K562 (cell line): ENCODE results near the gene DBNDD2. TPM values are rescaled to one million over a fixed set of nuclear protein-coding genes. Genes with fewer than 3 reads are reported as not detected.

Experiments
- CBFB ChIP-seq: sonication (generic); formaldehyde crosslinking; IDR thresholded peaks from 2 replicates; pipeline ENCODE4 v1.4.0; 2020; ENCODE audit warnings: mild to moderate bottlenecking, missing genetic modification reagents
- CREB3 ChIP-seq: fragments of 450-650 bp; conservative IDR thresholded peaks from 2 replicates; pipeline ENCODE4 v1.6.1; 2016; ENCODE audit warnings: missing genetic modification characterization, low read depth, mild to moderate bottlenecking, missing compliant biosample characterization, moderate library complexity
- NR2F6 ChIP-seq: fragments of 450-650 bp; formaldehyde crosslinking; IDR thresholded peaks from 2 replicates; pipeline ENCODE4 v1.4.0; 2020; ENCODE audit warnings: mild to moderate bottlenecking
- OTX1 ChIP-seq: fragments of 450-650 bp; formaldehyde crosslinking; IDR thresholded peaks from 2 replicates; pipeline ENCODE4 v1.4.0; 2022; ENCODE audit warnings: mild to moderate bottlenecking
- PHB ChIP-seq: fragments of 250-450 bp; sonication (Bioruptor Pico); IDR thresholded peaks from 2 replicates; pipeline ENCODE4 v1.5.0; 2021
- SOX6 ChIP-seq: fragments of 450-650 bp; IDR thresholded peaks from 2 replicates; pipeline ENCODE4 v1.6.1; 2014; ENCODE audit warnings: mild to moderate bottlenecking
- TAF1 ChIP-seq: IDR thresholded peaks from 2 replicates; pipeline ENCODE4 v1.6.1; 2011; ENCODE audit warnings: mild to moderate bottlenecking, low read length, moderate library complexity; ENCODE audit not compliant: insufficient read depth, control insufficient read depth, severe bottlenecking; ENCODE audit errors: extremely low read depth
- U2AF1 ChIP-seq: fragments of 200-400 bp; formaldehyde crosslinking; optimal IDR thresholded peaks from 2 replicates; pipeline ENCODE3; 2017; ENCODE audit warnings: mild to moderate bottlenecking, low read depth, low read length, moderate library complexity
- USF1 ChIP-seq: sonication (generic); formaldehyde crosslinking; IDR thresholded peaks from 2 replicates; pipeline ENCODE4 v1.9.0; 2022; ENCODE audit warnings: mild to moderate bottlenecking, missing genetic modification reagents
- ZNF398 ChIP-seq: fragments of 250-450 bp; sonication (Bioruptor Pico); IDR thresholded peaks from 2 replicates; pipeline ENCODE4 v1.8.0; 2021; ENCODE audit warnings: moderate library complexity, mild to moderate bottlenecking, inconsistent platforms
- ZNF445 ChIP-seq: fragments of 250-450 bp; sonication (Bioruptor Pico); IDR thresholded peaks from 2 replicates; pipeline ENCODE4 v1.4.0; 2020; ENCODE audit warnings: low read depth, mild to moderate bottlenecking, moderate library complexity
- polyA plus RNA-seq, 8 experiments: library from polyadenylated mRNA; depleted of rRNA in 4 of 8; stranded (reverse) in 5 of 8; unstranded in 3 of 8; fragments of >200 nt; fragmentation: Nextera tagmentation in 2 of 8; fragmentation: Illumina TruSeq in 1 of 8; extraction: Ambion mirVana in 2 of 8; extraction: Trizol in 1 of 8; gene quantifications; 2 replicates each; pipeline versions ENCODE4 v1.2.1 to v1.2.3, GENCODE V29; 2011 to 2014; ENCODE audit warnings: inconsistent platforms in 1 of 8, missing spikeins in 1 of 8
- total RNA-seq, 7 experiments: library from RNA; depleted of rRNA in 6 of 7; stranded (reverse); fragments of >200 nt in 6 of 7; fragmentation: Illumina TruSeq in 2 of 7; extraction: Trizol in 2 of 7; gene quantifications; 2 replicates each; pipeline versions ENCODE4 v1.2.1 to v1.2.3, GENCODE V29; 2011 to 2021; ENCODE audit warnings: low replicate concordance in 1 of 7

The DBNDD2 gene
- total and polyA plus RNA-seq, 9 of the 15 experiments (the other 6 are each of a cell fraction or from before 2014, with no cell fraction given), result 12.8 to 64.0 (median 35.8) TPM

- TF ChIP-seq NR2F6 (CRISPR knock-in tag), result no peak
- no peak for TF ChIP-seq USF1 (CRISPR knock-in tag)
- no peak for TF ChIP-seq OTX1 (CRISPR knock-in tag)
- no peak for TF ChIP-seq CBFB (CRISPR knock-in tag)
- no peak for TF ChIP-seq U2AF1
- no peak for TF ChIP-seq PHB (CRISPR knock-in tag)
- no peak for TF ChIP-seq CREB3 (tag)
- no peak for TF ChIP-seq ZNF445 (CRISPR knock-in tag)
- TF ChIP-seq SOX6, result no peak
- no peak for TF ChIP-seq ZNF398
- no peak for TF ChIP-seq TAF1
Observed at GRCh38 chr20:45370571-45371160, 37.4 kb upstream of the DBNDD2 start (continued).
